Neutrophil (primary cell): ENCODE results near the gene JCHAIN.
"Not testable (repeated sequence)": the region's sequence is repeated elsewhere in the genome, so short reads cannot be mapped to it uniquely, and the experiment has no call there.

Source experiments
- H3K27ac ChIP-seq: fragments of 200-600 bp; sonication (generic); 2 replicates; pipeline ENCODE4 v1.5.1; 2016; ENCODE audit warnings: mild to moderate bottlenecking, moderate library complexity
- H3K27me3 ChIP-seq: fragments of 200-600 bp; sonication (generic); 2 replicates; pipeline ENCODE4 v1.6.0; 2016; ENCODE audit warnings: mild to moderate bottlenecking
- H3K36me3 ChIP-seq: fragments of 200-600 bp; sonication (generic); 2 replicates; pipeline ENCODE4 v1.5.1; 2017
- H3K4me1 ChIP-seq, 2 experiments: fragments of 200-600 bp in 1 of 2; sonication (generic) in 1 of 2; 1 replicate in 1 of 2; 2 replicates in 1 of 2; pipeline versions ENCODE4 v1.5.1 to v1.6.1; 2013 to 2016; ENCODE audit warnings: low read depth in 1 of 2, low read length in 1 of 2, mild to moderate bottlenecking in 1 of 2, moderate library complexity in 1 of 2; ENCODE audit not compliant: control insufficient read depth in 1 of 2, insufficient read depth in 1 of 2
- H3K4me3 ChIP-seq, 2 experiments: fragments of 200-600 bp in 1 of 2; sonication (generic) in 1 of 2; 1 replicate in 1 of 2; 2 replicates in 1 of 2; pipeline ENCODE4 v1.5.1; 2013 to 2016; ENCODE audit warnings: low read depth in 1 of 2, low read length in 1 of 2, mild to moderate bottlenecking in 1 of 2, moderate library complexity in 1 of 2
- H3K9me3 ChIP-seq: fragments of 200-600 bp; sonication (generic); 2 replicates; pipeline ENCODE4 v1.5.1; 2016
- CTCF ChIP-seq: fragments of 200-600 bp; sonication (generic); IDR thresholded peaks from 2 replicates; pipeline ENCODE4 v1.5.1; 2016; ENCODE audit warnings: antibody characterized with exemption

JCHAIN gene

GRCh38 chr4:70651864-70652506 is 14.3 kb downstream of the JCHAIN start:
- no peaks in the 10 kb centered on the region for H3K4me1 ChIP-seq
- no peaks in the 10 kb centered on the region for H3K36me3 ChIP-seq
- no peaks in the 10 kb centered on the region for H3K9me3 ChIP-seq
- no peak overlapping the region for H3K4me3 ChIP-seq
- TF ChIP-seq CTCF, result no peak
- no peaks in the 10 kb centered on the region for H3K27me3 ChIP-seq
- no peak overlapping the region for H3K27ac ChIP-seq

- not testable (repeated sequence) for H3K27ac ChIP-seq, H3K9me3 ChIP-seq, H3K4me1 ChIP-seq, H3K4me3 ChIP-seq, H3K36me3 ChIP-seq, H3K27me3 ChIP-seq
Observed at GRCh38 chr4:70650741-70651140, 15.6 kb downstream of the JCHAIN start.

- Histone ChIP-seq H3K27me3 (no peaks in the 10 kb centered on the region), H3K4me3 (no peak overlapping the region), H3K4me1 (no peaks in the 10 kb centered on the region), H3K27ac (no peak overlapping the region), H3K36me3 (no peaks in the 10 kb centered on the region), H3K9me3 (no peaks in the 10 kb centered on the region)
- TF ChIP-seq CTCF, result no peak
Observed at GRCh38 chr4:70640192-70640591, 26.1 kb downstream of the JCHAIN start.

- no peak for TF ChIP-seq CTCF
- H3K4me1 ChIP-seq, result no peaks in the 10 kb centered on the region
- H3K36me3 ChIP-seq, result no peaks in the 10 kb centered on the region
- no peak overlapping the region for H3K4me3 ChIP-seq
- H3K27ac ChIP-seq, result no peak overlapping the region
- no peaks in the 10 kb centered on the region for H3K27me3 ChIP-seq
- H3K9me3 ChIP-seq, result no peaks in the 10 kb centered on the region
Observed at GRCh38 chr4:70637239-70637913, 28.9 kb downstream of the JCHAIN start.

- TF ChIP-seq CTCF, result no peak
- Histone ChIP-seq H3K36me3 (no peaks in the 10 kb centered on the region), H3K27me3 (no peaks in the 10 kb centered on the region), H3K27ac (no peak overlapping the region), H3K4me1 (no peaks in the 10 kb centered on the region), H3K4me3 (no peak overlapping the region), H3K9me3 (no peaks in the 10 kb centered on the region)
Observed at GRCh38 chr4:70634482-70634881, 31.8 kb downstream of the JCHAIN start.

- TF ChIP-seq CTCF, result no peak
- no peaks in the 10 kb centered on the region for H3K9me3 ChIP-seq
Observed at GRCh38 chr4:70632028-70632427, 34.3 kb downstream of the JCHAIN start.

More at GRCh38 chr4:70632028-70632427, 34.3 kb downstream of the JCHAIN start:
- no peak overlapping the region for H3K4me3 ChIP-seq
- H3K36me3 ChIP-seq, result no peaks in the 10 kb centered on the region
- no peaks in the 10 kb centered on the region for H3K27me3 ChIP-seq
- H3K27ac ChIP-seq, result no peak overlapping the region
- H3K4me1 ChIP-seq, result no peaks in the 10 kb centered on the region
